Uterus (tissue), 2 donors: ENCODE measurements around the gene BTN3A1.

Experiments
- CTCF ChIP-seq, 4 experiments: fragments of 200-600 bp in 2 of 4; fragments of 450-650 bp in 2 of 4; sonication (generic) in 2 of 4; IDR thresholded peaks; one replicate each; pipeline ENCODE4 v1.5.1; 2016 to 2019; ENCODE audit warnings: antibody characterized with exemption in 4 of 4, mild to moderate bottlenecking in 2 of 4, moderate library complexity in 1 of 4
- POLR2A ChIP-seq, 2 donors: fragments of 450-650 bp; IDR thresholded peaks; one replicate each; pipeline ENCODE4 v1.6.1; 2016; ENCODE audit warnings: antibody characterized with exemption in 2 of 2, mild to moderate bottlenecking in 1 of 2, moderate library complexity in 1 of 2

GRCh38 chr6:26412954-26413353 lies 10.9 kb downstream of the BTN3A1 start:
- no peak for TF ChIP-seq CTCF (IDR thresholded peaks at IDR 0.05)
- no peak for TF ChIP-seq POLR2A (IDR thresholded peaks at IDR 0.05)
